A673 (cell line): ENCODE results near the gene PAF1. TPM values are rescaled to one million over a fixed set of nuclear protein-coding genes. Genes with fewer than 3 reads are reported as not detected.

Experiments used
- microRNA-seq: library from miRNA; unstranded; fragments of <30 nt; microRNA quantifications from one replicate; pipeline ENCODE4 v1.2.0, GENCODE V29; 2021
- total RNA-seq: library from RNA; stranded (reverse); gene quantifications from 2 replicates; pipeline ENCODE4 v1.2.3, GENCODE V29; 2021

The PAF1 gene
- total RNA-seq, 1 experiment from 2014 or later: 70.2 TPM

Small RNAs within 50 kb of the gene (microRNA-seq; reads per million reads assigned to microRNA genes)
- not detected for gene MIR4530

Other genes starting within 250 kb of the PAF1 start
- not detected in 2 replicates for gene NCCRP1, start 194.1 kb downstream of the PAF1 start, total RNA-seq
- not detected in 2 replicates for gene SYCN, start 186.8 kb downstream of the PAF1 start, total RNA-seq
- gene IFNL3, start 146.1 kb downstream of the PAF1 start, total RNA-seq: not detected in 2 replicates
- gene IFNL4, start 142.2 kb downstream of the PAF1 start, total RNA-seq: not detected in 2 replicates
- gene IFNL2, start 122.7 kb downstream of the PAF1 start, total RNA-seq: not detected in 2 replicates
- not detected in 2 replicates for gene IFNL1, start 94.7 kb downstream of the PAF1 start, total RNA-seq
- 3.7 and 5.0 TPM in 2 replicates for gene LRFN1, start 70.2 kb downstream of the PAF1 start, total RNA-seq
- 0.55 TPM in 1 of 2 replicates, not detected in the other for gene GMFG, start 55.1 kb downstream of the PAF1 start, total RNA-seq
- 157 and 168 TPM in 2 replicates for gene SAMD4B, start 48.7 kb downstream of the PAF1 start, total RNA-seq
- 37.1 and 41.9 TPM in 2 replicates for gene MED29, start 272 bp upstream of the PAF1 start, total RNA-seq
- gene ZFP36, start 15.7 kb upstream of the PAF1 start, total RNA-seq: 7.1 and 8.1 TPM in 2 replicates
- 99.1 and 99.4 TPM in 2 replicates for gene PLEKHG2, start 21.6 kb upstream of the PAF1 start, total RNA-seq
- gene RPS16, start 44.8 kb upstream of the PAF1 start, total RNA-seq: 1,898 and 1,963 TPM in 2 replicates
- gene SUPT5H, start 54.5 kb upstream of the PAF1 start, total RNA-seq: 160 and 169 TPM in 2 replicates
- 165 and 174 TPM in 2 replicates for gene TIMM50, start 89.7 kb upstream of the PAF1 start, total RNA-seq
- gene DLL3, start 107.8 kb upstream of the PAF1 start, total RNA-seq: 0.69 and 0.96 TPM in 2 replicates
- gene SELENOV, start 124.0 kb upstream of the PAF1 start, total RNA-seq: not detected in 2 replicates
- 3.4 and 4.2 TPM in 2 replicates for gene EID2B, start 141.7 kb upstream of the PAF1 start, total RNA-seq
- 25.0 and 25.2 TPM in 2 replicates for gene EID2, start 149.1 kb upstream of the PAF1 start, total RNA-seq
- gene LGALS13, start 211.4 kb upstream of the PAF1 start, total RNA-seq: not detected in 2 replicates